ENCODE measurements around the gene VIPR2. TPM values are rescaled to one million over a fixed set of nuclear protein-coding genes. Genes with fewer than 3 reads are reported as not detected.
"Not testable (repeated sequence)": the region's sequence is repeated elsewhere in the genome, so short reads cannot be mapped to it uniquely, and the experiment has no call there.

The VIPR2 gene
- total RNA-seq, 1 donor from 2014 or later, result not detected

GRCh38 chr7:159105066-159105780 lies 39.4 kb downstream of the VIPR2 start:
- Histone ChIP-seq H3K36me3 (ENCODE audit: control insufficient read depth, insufficient read depth, low read length) (no peaks in the 10 kb centered on the region), H3K4me3 (ENCODE audit: low read depth, low read length) (no peak overlapping the region), H3K27me3 (ENCODE audit: control insufficient read depth, insufficient read depth, low read length) (no peaks in the 10 kb centered on the region)
- DNase-seq (ENCODE audit: low read depth) (no peak), FAIRE-seq (no peak)
- no peak for TF ChIP-seq CTCF (IDR thresholded peaks at IDR 0.05; ENCODE audit: insufficient read depth, low read length, severe bottlenecking)

GRCh38 chr7:159104188-159104920 lies 40.3 kb downstream of the VIPR2 start:
- Histone ChIP-seq H3K4me3 (ENCODE audit: low read depth, low read length) (no peak overlapping the region), H3K36me3 (ENCODE audit: control insufficient read depth, insufficient read depth, low read length) (no peaks in the 10 kb centered on the region), H3K27me3 (ENCODE audit: control insufficient read depth, insufficient read depth, low read length) (no peaks in the 10 kb centered on the region)
- no peak for TF ChIP-seq CTCF (IDR thresholded peaks at IDR 0.05; ENCODE audit: insufficient read depth, low read length, severe bottlenecking)
- FAIRE-seq (no peak), DNase-seq (ENCODE audit: low read depth) (no peak)

- H3K36me3 ChIP-seq (ENCODE audit: control insufficient read depth, insufficient read depth, low read length), result no peaks in the 10 kb centered on the region
- no peak for FAIRE-seq
- H3K4me3 ChIP-seq (ENCODE audit: low read depth, low read length), result no peak overlapping the region
- TF ChIP-seq CTCF (IDR thresholded peaks at IDR 0.05; ENCODE audit: insufficient read depth, low read length, severe bottlenecking), result no peak
- no peak for DNase-seq (ENCODE audit: low read depth)
- H3K27me3 ChIP-seq (ENCODE audit: control insufficient read depth, insufficient read depth, low read length), result no peaks in the 10 kb centered on the region
These were observed 41.1 kb downstream of the VIPR2 start for GRCh38 chr7:159103382-159104187.

GRCh38 chr7:159102681-159103381 lies 41.8 kb downstream of the VIPR2 start:
- H3K27me3 ChIP-seq (ENCODE audit: control insufficient read depth, insufficient read depth, low read length), result no peaks in the 10 kb centered on the region
- no peaks in the 10 kb centered on the region for H3K36me3 ChIP-seq (ENCODE audit: control insufficient read depth, insufficient read depth, low read length)
- no peak for DNase-seq (ENCODE audit: low read depth)
- FAIRE-seq, result no peak
- no peak overlapping the region for H3K4me3 ChIP-seq (ENCODE audit: low read depth, low read length)
- no peak for TF ChIP-seq CTCF (IDR thresholded peaks at IDR 0.05; ENCODE audit: insufficient read depth, low read length, severe bottlenecking)

- H3K27me3 ChIP-seq (ENCODE audit: control insufficient read depth, insufficient read depth, low read length); H3K36me3 ChIP-seq (ENCODE audit: control insufficient read depth, insufficient read depth, low read length); H3K4me3 ChIP-seq (ENCODE audit: low read depth, low read length); DNase-seq (ENCODE audit: low read depth); FAIRE-seq: not testable (repeated sequence)
These were observed 43.0 kb downstream of the VIPR2 start for GRCh38 chr7:159101661-159102091.

- DNase-seq (ENCODE audit: low read depth); H3K27me3 ChIP-seq (ENCODE audit: control insufficient read depth, insufficient read depth, low read length); FAIRE-seq; H3K36me3 ChIP-seq (ENCODE audit: control insufficient read depth, insufficient read depth, low read length); H3K4me3 ChIP-seq (ENCODE audit: low read depth, low read length): not testable (repeated sequence)
These were observed 43.6 kb downstream of the VIPR2 start for GRCh38 chr7:159101083-159101395.

GRCh38 chr7:159100281-159101082 lies 44.2 kb downstream of the VIPR2 start:
- not testable (repeated sequence) for H3K36me3 ChIP-seq (ENCODE audit: control insufficient read depth, insufficient read depth, low read length); H3K27me3 ChIP-seq (ENCODE audit: control insufficient read depth, insufficient read depth, low read length); DNase-seq (ENCODE audit: low read depth); H3K4me3 ChIP-seq (ENCODE audit: low read depth, low read length)
- peak; percentile 13 for FAIRE-seq

Measured in bronchial epithelial cell (primary cell).